ENCODE measurements around the gene TRIM72. TPM values are rescaled to one million over a fixed set of nuclear protein-coding genes. Genes with fewer than 3 reads are reported as not detected.

Gene TRIM72
- total and polyA plus RNA-seq, 9 donors: 0.01 to 0.11 (median 0.06) TPM; not detected in 5

- Histone ChIP-seq H3K27ac (no peak overlapping the region), H3K36me3 (no peaks in the 10 kb centered on the region), H3K4me3 (no peak overlapping the region), H3K9me3 (no peaks in the 10 kb centered on the region), H3K4me1 (ENCODE audit: insufficient read depth) (peaks cover 16% of the 10 kb centered on the region), H3K27me3 (no peaks in the 10 kb centered on the region)
- intact Hi-C loops (cut with DNase I): loop anchor here in 2 of 4 donors (5.0 to 10.0 kb wide), 6 partner anchors 49 to 521 kb away; partner anchors contain the start of genes PRSS53 (in 1 of the 2), PRSS8 (in 1 of the 2) and ZNF843 (in 1 of the 2)
- TF ChIP-seq POLR2A (IDR thresholded peaks at IDR 0.05) (no peak), EP300 (IDR thresholded peaks at IDR 0.05) (no peak), CTCF (IDR thresholded peaks at IDR 0.05) (no peak)
- WGBS, 3 donors: 52 to 55% (median 52%) methylated on average over 10 of the region's 10 CpGs
- no peak for DNase-seq
Measured at GRCh38 chr16:31183432-31184428, 30.2 kb upstream of the TRIM72 start.

GRCh38 chr16:31184888-31185287, 29.0 kb upstream of the TRIM72 start:
- Histone ChIP-seq H3K27ac (no peak overlapping the region), H3K27me3 (no peaks in the 10 kb centered on the region), H3K9me3 (no peaks in the 10 kb centered on the region), H3K4me1 (ENCODE audit: insufficient read depth) (peaks cover 16% of the 10 kb centered on the region), H3K36me3 (no peaks in the 10 kb centered on the region), H3K4me3 (no peak overlapping the region)
- TF ChIP-seq CTCF (IDR thresholded peaks at IDR 0.05) (no peak), POLR2A (IDR thresholded peaks at IDR 0.05) (no peak), EP300 (IDR thresholded peaks at IDR 0.05) (no peak)
- WGBS, 3 donors: 89% methylated on average over 14 of the region's 14 CpGs
- intact Hi-C loops (cut with DNase I): loop anchor here in 2 of 4 donors (5.0 to 10.0 kb wide), 6 partner anchors 50 to 520 kb away; partner anchors contain the start of genes PRSS53 (in 1 of the 2), PRSS8 (in 1 of the 2) and ZNF843 (in 1 of the 2)
- DNase-seq: no peak

- intact Hi-C loops (cut with DNase I): loop anchor here in 2 of 4 donors (10.0 kb wide), 5 partner anchors 51 to 519 kb away; partner anchors contain the start of genes PRSS53 (in 1 of the 2) and PRSS8 (in 1 of the 2)
- TF ChIP-seq POLR2A (IDR thresholded peaks at IDR 0.05) (no peak), EP300 (IDR thresholded peaks at IDR 0.05) (no peak), CTCF (IDR thresholded peaks at IDR 0.05) (no peak)
- H3K4me3 ChIP-seq: no peak overlapping the region
- no peak for DNase-seq
- H3K27ac ChIP-seq: no peak overlapping the region
- H3K9me3 ChIP-seq: no peaks in the 10 kb centered on the region
- 45 to 53% (median 52%) methylated on average over 5 of the region's 5 CpGs for WGBS, 3 donors
- no peaks in the 10 kb centered on the region for H3K27me3 ChIP-seq
- H3K36me3 ChIP-seq: no peaks in the 10 kb centered on the region
- peaks cover 16% of the 10 kb centered on the region for H3K4me1 ChIP-seq (ENCODE audit: insufficient read depth)
Measured at GRCh38 chr16:31185339-31185738, 28.6 kb upstream of the TRIM72 start.

- H3K27me3 ChIP-seq: no peaks in the 10 kb centered on the region
- no peak overlapping the region for H3K4me3 ChIP-seq
- no peak for DNase-seq
- WGBS, 3 donors: 33 to 42% (median 37%) methylated on average over 7 of the region's 7 CpGs
- TF ChIP-seq CTCF (IDR thresholded peaks at IDR 0.05) (no peak), POLR2A (IDR thresholded peaks at IDR 0.05) (no peak), EP300 (IDR thresholded peaks at IDR 0.05) (no peak)
- intact Hi-C loops (cut with DNase I): loop anchor here in 2 of 4 donors (10.0 kb wide), 5 partner anchors 51 to 519 kb away; partner anchors contain the start of genes PRSS53 (in 1 of the 2) and PRSS8 (in 1 of the 2)
- H3K9me3 ChIP-seq: no peaks in the 10 kb centered on the region
- no peaks in the 10 kb centered on the region for H3K36me3 ChIP-seq
- H3K27ac ChIP-seq: no peak overlapping the region
- peaks cover 16% of the 10 kb centered on the region for H3K4me1 ChIP-seq (ENCODE audit: insufficient read depth)
Measured at GRCh38 chr16:31186176-31186575, 27.7 kb upstream of the TRIM72 start.
